NCI-H1048 (cell line): Measurements from ENCODE around the gene TMEM174.

ENCODE experiments used
- DNase-seq: peaks from one replicate; lab custom pipeline; 2025; lab: John Stamatoyannopoulos, UW

The TMEM174 gene, protein sequence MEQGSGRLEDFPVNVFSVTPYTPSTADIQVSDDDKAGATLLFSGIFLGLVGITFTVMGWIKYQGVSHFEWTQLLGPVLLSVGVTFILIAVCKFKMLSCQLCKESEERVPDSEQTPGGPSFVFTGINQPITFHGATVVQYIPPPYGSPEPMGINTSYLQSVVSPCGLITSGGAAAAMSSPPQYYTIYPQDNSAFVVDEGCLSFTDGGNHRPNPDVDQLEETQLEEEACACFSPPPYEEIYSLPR

DNA sequence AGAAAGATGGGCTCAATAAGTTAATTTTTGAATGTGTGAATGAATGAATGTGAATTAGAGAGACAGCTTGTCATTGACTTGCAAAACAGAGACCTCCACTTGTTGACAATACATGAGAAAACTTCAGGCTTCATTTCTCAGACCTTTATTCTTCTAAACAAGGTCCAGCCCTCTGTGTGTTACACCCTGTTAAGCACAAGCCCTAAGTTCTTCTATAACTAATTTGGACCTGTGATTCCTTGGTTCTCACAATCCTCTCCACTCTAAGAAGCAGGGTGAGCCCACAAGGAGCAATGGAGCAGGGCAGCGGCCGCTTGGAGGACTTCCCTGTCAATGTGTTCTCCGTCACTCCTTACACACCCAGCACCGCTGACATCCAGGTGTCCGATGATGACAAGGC is at the start of gene TMEM174:
TMEM174 (plus strand) TSS at position 243 of the 400 bp plus-strand sequence; CDS start at position 294, 51 bp downstream.
- no peak for DNase-seq

DNA sequence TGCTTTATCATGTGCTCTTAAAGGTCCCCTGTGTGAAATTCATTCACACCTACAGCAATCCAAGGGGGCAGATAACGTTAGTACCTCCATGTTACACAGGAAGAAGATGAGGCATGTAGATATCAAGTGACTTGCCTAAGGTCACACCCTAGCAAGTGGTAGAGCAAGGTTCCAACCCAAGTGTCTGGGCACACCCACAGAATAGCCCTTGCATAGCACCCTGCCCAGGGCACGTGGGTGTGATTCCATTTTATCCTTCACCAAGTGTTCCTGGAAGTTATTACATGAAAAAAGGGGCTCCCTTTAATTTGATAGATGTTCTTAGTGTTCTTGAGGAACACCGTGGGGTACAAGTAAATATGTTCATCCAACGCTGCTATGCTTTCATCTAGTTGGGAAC is 47.7 kb upstream of the TMEM174 start:
- DNase-seq = no peak

DNA sequence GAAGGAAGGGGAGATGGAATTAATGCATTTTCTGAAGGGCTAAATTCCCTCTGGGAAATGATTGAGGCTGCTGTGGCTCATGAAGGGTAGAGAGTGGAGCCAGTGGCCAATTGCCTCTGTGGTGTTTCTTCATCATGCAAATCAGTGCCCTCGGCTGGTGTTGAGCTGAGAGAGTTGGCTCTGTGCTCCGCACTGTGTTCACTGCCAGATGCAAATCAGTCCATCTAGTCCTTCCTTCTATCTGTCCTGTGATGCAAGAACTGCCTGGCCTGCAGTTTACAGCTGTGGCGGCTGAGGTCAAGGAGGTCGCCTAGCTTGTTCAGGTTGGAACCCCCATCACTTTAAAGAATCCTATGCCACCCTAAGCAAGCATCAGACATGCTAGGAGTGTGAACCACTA is 46.6 kb upstream of the TMEM174 start:
- peak; percentile 67 for DNase-seq

DNA sequence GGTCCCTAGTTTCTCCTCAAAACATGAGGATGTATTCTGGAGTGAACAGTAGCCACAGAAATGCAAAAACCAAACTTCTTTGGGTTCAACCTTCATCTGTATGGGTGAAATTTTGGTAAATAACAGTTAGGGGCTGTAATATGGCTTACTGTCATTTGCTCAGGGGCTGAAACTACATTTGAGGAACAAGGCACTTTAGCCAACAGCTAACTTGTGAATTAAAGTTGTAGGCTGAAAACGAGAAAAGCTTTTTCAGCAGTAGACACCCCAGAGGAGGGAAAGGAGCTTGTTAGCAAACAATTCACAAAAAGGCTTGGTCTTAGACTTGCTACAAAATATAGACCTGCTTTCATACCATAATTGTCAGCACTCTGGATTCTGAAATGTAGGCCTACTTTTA is 46.0 kb upstream of the TMEM174 start:
- no peak for DNase-seq

DNA sequence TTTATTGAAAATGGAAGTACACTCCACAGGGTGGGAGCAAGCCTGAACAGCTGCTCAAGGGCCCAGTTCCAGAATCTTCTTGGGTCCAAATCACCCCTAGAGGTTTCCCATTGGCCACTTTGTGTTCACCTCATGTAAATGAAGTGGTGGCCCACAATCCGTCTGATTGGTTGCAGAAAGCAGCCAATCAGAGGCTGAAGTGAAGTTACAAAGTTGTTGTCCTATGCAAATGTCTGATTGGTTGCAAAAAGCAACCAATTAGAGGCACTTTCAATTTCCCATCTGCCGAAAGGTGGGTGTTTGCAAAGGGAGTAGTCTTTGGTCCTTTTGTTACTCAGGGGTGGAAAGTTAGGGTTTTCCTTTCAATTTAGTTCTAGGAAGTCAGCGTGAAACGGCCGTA is 43.9 kb upstream of the TMEM174 start:
- no peak for DNase-seq

DNA sequence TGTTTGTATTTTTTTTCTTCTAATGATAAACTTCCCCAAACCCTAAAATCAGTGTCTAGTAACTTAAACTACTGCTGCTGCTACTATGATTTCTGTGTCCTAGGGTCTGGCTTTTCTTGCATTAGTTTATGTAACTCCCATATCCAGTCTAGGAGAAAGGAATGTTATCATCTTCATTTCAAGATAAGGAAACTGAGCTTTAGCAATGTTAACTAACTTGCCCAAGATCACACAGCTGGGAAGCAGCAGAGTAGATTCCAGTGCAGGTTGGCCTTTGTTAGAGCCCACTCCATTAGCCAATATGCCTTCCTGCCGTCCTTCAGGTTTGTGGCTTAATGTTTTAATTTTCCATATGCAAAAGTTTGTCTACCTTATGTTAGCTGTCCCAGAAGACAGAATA is 42.2 kb upstream of the TMEM174 start:
- no peak for DNase-seq

DNA sequence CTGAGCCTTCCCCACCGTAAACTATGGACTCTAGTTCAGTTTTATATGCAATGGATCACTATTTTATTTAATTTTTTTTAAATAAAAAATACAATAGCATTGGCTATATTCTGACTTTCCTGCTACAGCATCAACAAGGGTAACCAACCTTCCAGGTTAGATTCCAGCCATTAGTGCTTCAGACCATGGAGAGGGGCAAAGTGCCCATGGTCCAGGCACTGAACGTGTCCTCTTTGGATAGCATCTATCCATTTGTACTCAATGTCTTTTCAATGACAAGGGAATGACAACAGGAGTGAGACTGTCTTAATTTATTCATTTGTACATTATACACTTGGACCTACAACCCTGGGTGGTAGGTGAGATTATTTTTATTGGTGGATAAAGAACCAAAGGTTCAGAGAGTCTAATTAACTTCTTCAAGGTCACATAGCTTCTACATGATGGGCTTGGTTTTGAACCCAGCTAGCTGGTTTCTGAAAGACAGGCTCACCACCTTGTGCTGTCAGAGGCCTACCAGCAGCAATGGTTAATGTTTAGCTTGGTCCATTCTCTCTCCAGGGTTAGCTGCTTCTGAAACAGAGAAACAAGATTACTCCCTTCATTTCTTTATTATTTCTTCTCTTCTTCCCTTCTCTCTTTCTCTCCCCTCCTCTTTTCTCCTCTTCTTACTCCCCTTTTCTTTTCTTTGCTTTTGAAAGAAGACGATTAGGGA is 41.1 kb upstream of the TMEM174 start:
- DNase-seq = no peak

DNA sequence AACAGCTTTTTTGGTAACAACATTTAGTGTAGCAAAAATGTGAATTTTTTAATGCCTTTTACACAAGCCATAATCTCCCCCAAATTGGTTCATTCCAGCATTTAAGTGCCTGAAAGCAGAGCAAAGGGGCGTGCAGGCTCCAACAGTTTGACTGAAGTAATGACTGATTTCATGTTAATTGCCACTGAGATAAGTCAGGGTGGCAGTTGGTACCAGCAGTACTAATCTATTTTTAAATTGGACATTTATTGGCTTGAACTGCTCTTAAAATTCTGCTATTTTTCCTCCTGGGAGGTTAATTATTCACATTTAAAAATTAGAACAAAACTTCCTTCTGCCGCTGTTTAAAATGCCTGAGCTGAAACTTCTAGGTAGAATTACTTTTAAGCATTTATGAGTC is 40.2 kb upstream of the TMEM174 start:
- no peak for DNase-seq

DNA sequence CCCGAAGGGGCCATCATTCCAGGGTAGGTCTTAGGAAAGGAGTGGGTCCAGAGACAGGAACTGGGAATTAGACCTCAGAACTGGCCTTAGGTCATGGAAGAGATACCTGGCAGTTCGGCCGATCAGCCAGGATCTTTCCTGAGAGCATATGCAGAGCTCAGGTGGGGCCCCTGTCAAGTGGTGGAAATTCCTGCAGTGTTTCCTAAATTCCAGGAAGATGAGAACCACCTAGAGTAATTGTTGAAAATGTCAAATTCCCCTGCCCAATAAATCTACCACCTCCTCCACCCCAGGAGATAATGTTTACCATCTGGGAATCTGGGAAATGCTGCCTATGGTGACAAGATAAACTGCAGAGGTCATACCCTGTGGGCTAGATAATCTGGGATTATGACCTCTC is 38.0 kb upstream of the TMEM174 start:
- no peak for DNase-seq

DNA sequence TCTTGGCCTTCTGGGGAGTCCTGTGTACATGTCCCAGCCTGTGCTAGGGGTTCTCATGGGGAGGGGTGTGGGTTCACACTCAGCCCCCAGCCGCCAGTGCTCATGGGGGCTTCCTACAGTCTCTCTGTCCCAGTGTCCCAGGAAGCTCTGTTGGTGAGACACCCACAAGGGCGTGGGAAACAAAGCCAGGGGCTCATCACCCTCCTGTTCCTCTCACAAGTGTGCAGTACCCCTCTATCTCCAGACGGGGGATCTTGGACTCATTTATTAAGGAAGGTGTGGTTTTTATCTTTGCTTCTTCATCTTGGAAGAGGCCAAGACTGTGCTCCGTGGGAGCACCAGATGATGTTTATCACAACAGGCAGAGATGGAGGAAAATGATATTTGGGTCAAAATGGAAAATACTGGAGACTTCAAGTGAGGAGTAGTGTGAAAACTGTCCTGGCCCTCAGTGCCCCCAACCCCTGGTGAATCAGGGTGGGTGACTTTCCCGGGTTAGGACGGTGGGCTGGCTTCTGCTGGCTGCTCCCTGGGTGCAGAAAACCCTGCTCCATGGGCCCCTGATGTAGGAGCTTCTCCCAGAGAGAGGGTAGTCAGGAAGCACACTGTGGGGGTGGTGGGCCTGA is 37.5 kb upstream of the TMEM174 start:
- no peak for DNase-seq

DNA sequence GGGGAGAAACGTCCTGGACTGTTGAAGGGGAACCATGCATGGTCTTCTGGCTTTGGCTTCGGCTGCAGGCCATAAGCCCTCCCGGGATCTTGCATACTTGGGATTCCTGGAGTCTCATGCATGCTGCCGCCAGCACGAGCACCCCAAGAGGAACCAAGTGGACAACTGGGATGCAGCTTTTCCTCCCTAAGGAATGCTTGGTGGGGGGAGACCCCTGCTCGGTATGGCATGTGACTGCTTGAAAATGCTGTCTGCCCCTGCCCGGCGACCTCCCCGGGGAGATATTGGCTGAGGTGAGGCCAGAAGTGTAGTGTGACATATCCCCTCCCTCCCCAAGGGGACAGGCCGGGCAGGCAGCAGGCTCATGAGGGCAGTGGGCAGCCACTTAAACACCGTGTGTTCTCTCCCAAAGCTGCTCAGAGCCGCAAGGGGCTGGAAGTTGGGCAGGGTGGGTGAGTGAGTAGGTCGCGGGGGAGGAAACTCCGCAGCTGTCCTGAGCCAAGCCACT is 36.9 kb upstream of the TMEM174 start:
- DNase-seq = no peak

DNA sequence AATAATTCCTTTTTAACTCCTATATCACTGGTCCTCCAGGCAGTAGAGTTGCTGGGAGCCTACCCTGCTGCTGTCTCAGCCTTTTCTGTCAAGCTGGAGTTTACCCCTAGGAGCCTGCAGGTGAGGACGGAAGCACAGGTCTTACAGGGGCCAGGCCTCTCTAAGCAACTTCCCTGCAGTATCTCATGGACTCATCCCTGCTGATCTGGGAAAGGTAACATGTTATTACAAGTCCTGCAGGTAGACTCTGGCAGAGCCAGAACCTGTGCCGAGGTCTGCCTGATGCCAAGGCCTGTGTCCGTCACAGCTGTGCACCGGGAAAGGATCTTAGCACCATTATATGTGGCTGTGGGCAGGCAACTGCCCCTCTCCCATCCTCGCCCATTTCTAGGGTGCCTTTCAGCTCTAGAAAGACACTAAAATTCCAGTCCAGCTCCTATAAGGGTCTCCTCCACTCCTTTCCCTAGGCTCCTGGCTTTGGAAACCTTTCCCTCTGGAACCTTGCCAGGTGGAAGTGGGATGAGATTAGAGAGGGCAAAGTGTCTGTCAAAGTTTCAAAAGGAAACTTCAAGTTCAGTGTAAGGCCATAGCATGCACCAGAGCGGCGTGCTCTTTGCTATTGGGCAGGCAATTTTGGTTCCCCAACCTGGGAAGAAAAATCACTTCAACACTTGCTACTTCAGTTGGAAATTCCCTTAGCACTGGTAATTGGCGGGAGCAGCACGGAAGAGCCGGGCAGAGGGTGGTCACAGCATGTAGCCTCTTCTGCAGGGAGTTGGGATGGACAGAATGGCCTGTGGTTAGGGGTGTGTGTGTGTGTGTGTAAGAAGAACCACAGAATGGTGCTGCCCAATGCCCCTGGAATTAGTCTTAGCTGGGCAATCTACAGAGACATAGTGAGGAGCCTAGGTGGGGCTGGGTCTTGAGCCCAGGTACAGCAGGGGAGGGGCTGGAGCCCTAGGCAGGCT is 35.1 kb upstream of the TMEM174 start:
- no peak for DNase-seq

DNA sequence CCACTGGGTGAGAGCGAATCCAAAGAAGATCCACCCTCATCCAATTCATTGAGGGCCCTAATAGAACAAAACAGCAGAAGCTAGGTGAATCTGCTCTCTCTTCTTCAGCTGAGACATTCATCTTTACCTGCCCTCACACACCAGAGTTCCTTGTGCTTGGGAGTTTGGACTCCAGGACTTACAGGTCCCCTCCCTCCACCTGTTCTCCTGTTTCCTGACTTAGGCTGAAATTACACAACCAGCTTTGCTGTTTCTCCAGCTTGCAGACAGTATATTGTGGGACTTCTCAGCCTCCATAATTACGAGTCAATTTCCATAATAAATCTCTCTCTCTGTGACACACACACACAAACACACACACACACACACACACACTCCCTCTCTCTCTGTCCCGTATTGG is 33.5 kb upstream of the TMEM174 start:
- no peak for DNase-seq

DNA sequence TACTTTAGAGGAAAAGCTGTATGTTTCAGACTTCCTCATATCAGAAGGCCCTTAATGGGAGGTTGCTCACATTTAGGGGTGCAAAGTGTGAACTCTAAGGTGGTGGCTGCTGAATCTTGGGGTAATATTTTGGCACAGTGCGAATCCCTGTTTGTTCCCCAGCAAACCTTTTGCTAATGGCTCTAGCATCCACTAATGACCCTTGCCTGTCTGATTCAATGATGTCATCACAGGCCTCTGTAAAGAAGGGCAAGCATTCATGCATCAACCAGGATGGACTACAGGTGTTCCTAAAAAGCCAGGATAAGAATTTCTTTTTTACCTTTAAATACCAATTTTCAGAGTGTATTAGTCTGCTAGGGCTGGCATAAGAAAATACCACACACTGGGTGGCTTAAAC is 32.2 kb upstream of the TMEM174 start:
- DNase-seq = no peak

DNA sequence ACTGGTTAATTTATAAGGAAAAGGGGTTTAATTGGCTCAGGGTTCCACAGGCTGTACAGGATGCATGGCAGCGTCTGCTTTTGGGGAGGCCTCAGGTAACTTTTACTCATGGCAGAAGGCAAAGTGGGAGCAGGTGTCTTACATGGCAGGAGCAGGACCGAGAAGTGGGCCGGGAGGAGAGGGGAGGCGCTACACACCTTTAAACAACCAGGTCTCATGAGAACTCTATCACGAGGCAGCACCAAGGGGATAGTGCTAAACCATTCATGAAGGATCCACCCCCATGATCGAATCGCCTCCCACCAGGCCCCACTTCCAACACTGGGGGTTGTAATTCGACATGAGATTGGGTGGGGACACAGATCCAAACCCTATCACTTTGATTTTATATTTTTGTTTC is 31.0 kb upstream of the TMEM174 start:
- no peak for DNase-seq

DNA sequence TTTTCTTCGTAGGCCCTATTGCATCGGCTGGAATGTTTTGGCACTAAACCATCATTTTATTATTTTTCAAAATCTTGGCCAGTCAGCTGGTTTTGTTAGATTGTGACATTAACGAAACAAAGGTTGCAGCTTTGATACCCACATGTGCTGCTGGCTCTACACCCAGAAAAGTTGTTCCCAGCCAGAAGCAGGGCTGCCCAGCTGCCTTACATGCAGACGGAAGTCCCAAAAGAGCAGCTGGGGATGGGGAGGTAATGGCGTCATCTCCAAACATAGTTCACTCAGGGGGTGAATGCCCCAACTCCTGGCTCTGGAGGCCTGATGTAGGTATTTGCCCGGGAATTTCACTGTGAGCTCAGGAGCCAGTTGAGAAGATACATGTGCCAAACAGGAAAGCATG is 29.3 kb upstream of the TMEM174 start:
- no peak for DNase-seq

DNA sequence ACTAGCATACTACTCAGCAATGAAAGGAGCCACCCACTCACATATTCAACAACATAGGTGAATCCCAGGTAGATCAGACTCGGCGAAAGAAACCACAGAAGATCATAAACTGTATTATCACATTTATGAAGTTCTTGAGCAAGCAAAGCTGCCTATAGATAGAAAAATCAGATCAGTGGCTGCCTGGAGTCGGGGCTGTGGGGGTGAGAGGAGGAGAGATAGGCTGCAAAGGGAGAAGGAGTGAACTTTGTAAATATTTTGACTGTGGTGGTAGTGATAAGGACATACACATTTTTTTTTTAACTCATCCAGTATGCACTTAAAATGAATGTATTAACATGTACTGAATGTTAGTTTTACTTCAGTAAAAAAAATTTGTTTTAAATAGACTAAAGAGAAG is 23.5 kb upstream of the TMEM174 start:
- no peak for DNase-seq

DNA sequence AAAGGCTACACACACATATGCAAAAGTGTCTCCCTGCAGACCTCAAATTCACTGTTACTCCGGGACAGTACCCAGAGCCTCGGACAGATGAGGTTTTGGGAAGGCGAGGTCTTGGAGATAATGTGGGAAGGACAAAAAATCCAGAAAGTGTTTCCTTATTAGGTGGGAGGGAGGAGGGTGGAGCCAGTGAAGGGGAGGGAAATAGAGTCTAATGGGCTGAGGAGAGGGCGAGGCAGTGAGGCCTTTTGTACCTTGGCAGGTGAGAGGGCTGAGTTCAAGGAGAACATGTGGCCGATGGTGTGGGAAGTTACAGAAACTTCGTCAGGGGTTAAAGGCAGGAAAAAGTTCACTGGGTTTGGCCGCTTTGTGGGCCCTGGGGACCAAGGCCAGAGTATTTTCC is 22.1 kb upstream of the TMEM174 start:
- DNase-seq = no peak

DNA sequence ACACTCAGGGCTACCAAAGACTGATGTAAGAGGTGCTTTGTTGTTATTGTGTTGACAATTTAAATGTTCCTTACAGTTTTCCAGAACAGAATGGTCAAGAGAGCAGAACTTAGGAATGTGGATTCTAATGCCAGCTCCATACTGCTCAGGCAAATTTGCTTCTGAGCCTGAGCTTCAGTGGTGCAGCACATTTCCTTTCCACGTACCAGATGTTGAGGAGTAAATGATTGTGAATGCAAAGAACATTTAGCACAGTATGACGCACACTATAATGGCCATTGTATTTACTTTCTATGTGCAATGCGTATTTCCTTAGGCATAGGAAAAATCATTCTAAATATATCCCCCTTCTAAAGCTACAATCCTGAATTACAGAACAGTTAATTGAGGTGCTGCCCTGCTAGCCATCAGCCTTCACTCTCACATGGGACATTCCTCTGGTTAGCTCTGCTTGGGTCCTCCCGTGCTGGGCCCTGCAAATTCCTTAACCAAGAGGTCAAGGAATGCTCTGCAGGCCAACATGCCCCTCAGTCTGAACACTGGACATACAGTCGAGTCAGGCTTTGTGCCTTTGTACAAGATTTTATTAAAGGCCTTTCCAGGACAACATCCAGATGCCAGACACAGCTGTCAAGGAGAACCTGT is 21.1 kb upstream of the TMEM174 start:
- DNase-seq = no peak

DNA sequence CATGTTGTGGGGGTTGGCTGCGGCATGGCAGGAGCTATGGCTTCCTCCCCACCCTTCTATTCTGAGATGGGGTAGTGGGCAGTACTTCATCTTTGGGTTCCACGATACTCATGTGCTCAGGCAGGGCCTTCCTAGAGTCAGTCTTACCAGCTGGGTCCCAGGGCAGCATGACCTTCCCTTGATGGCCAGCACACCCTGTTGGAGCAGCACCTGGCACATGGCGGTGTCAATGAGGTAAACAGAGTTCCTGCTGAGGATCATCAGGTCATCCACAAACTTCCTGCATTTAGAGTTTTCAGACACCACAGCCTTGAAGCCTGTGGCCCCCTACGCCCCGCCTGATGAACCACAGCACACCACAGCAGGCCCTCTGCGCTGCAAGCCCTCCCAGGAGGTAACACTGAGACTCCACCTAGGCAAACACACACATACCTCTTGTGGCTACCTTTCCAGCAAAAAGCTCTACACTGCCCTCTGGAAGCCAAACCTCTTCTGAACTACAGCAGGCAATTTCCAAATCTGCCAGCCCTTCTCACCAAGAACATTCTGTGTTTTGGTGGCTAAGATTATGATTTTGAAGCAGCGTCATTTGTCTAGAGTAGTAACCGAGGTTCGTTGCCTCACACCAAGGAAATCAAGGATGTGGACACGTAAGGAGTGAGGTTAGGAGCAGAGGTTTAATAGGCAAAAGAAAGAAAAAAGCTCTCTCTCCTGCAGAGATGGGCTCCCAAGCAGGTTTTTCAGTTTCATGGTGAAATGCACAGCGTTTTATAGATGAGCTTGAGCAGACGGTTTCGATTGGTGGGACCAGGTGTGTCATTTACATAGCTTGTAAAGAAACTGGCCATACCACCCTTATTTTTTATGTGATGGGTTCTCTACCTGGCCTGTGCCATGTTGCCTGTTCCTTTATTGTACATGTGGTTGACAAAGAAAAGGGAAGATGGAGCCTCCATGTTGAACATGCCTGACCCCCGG is 20.3 kb upstream of the TMEM174 start:
- no peak for DNase-seq
